ENCODE data around the gene FAM184B.

DNA sequence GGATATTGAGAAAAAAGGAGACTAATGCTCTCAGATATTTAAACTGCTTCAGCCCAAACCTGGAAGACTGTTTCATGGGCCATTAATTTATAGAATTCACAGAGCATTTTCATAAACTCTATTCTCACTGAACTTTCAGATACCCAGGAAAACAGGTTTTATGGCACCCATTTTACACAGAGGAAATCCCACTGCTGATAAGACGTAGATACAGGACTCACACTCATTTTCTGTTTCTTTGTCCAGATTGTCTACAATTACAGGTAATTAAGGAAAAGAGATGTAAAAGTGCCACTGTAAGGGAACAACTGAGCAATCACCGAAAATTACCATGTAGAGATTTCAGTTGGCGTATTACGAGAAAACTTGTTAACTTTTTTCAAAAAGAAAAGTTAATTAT, 83.3 kb downstream of the FAM184B start:
- no peak for TF ChIP-seq ATF3 (IDR thresholded peaks at IDR 0.05)
- no peak for TF ChIP-seq CTCF (IDR thresholded peaks at IDR 0.05 in 2 of 3, conservative IDR thresholded peaks at IDR 0.05 in 1 of 3; ENCODE audit: borderline replicate concordance in 1 of 3, insufficient read depth in 1 of 3, low read depth in 2 of 3, low read length in 2 of 3)
- no peak for TF ChIP-seq EZH2 (IDR thresholded peaks at IDR 0.05)
- no peak for TF ChIP-seq ZNF274 (IDR thresholded peaks at IDR 0.05; ENCODE audit: low read depth, low read length)
- no peak for TF ChIP-seq RAD21 (IDR thresholded peaks at IDR 0.05; ENCODE audit: low read depth)
- no peak for TF ChIP-seq POLR2A (IDR thresholded peaks at IDR 0.05; ENCODE audit: borderline replicate concordance, extremely low read depth, insufficient read depth, insufficient read length)
- TF ChIP-seq POLR2AphosphoS5 (IDR thresholded peaks at IDR 0.05; ENCODE audit: low read depth, low read length): no peak
- no peak for TF ChIP-seq SP1 (IDR thresholded peaks at IDR 0.05; ENCODE audit: low read depth)
- no peak for TF ChIP-seq EZH2phosphoT487 (IDR thresholded peaks at IDR 0.05; ENCODE audit: borderline replicate concordance)
- TF ChIP-seq, protein P1, sequence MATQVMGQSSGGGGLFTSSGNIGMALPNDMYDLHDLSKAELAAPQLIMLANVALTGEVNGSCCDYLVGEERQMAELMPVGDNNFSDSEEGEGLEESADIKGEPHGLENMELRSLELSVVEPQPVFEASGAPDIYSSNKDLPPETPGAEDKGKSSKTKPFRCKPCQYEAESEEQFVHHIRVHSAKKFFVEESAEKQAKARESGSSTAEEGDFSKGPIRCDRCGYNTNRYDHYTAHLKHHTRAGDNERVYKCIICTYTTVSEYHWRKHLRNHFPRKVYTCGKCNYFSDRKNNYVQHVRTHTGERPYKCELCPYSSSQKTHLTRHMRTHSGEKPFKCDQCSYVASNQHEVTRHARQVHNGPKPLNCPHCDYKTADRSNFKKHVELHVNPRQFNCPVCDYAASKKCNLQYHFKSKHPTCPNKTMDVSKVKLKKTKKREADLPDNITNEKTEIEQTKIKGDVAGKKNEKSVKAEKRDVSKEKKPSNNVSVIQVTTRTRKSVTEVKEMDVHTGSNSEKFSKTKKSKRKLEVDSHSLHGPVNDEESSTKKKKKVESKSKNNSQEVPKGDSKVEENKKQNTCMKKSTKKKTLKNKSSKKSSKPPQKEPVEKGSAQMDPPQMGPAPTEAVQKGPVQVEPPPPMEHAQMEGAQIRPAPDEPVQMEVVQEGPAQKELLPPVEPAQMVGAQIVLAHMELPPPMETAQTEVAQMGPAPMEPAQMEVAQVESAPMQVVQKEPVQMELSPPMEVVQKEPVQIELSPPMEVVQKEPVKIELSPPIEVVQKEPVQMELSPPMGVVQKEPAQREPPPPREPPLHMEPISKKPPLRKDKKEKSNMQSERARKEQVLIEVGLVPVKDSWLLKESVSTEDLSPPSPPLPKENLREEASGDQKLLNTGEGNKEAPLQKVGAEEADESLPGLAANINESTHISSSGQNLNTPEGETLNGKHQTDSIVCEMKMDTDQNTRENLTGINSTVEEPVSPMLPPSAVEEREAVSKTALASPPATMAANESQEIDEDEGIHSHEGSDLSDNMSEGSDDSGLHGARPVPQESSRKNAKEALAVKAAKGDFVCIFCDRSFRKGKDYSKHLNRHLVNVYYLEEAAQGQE (IDR thresholded peaks at IDR 0.05; ENCODE audit: low read depth): no peak
- TF ChIP-seq YY1 (IDR thresholded peaks at IDR 0.05; ENCODE audit: extremely low read depth, insufficient replicate concordance, low read depth, low read length): no peak
- TF ChIP-seq ZBTB33 (IDR thresholded peaks at IDR 0.05; ENCODE audit: extremely low read depth, insufficient replicate concordance, low read length): no peak
- TF ChIP-seq EGR1 (IDR thresholded peaks at IDR 0.05; ENCODE audit: low read depth): no peak

Measured in HCT116 (cell line).